CD4-positive, alpha-beta T cell treated with Interleukin-15 for 4 hours (primary cell): ENCODE results near the gene PRKCE.

Experiments used
- DNase-seq: peaks from one replicate; pipeline ENCODE4 v3.0.0-alpha.2; 2020; ENCODE audit warnings: low spot score

PRKCE gene

DNA sequence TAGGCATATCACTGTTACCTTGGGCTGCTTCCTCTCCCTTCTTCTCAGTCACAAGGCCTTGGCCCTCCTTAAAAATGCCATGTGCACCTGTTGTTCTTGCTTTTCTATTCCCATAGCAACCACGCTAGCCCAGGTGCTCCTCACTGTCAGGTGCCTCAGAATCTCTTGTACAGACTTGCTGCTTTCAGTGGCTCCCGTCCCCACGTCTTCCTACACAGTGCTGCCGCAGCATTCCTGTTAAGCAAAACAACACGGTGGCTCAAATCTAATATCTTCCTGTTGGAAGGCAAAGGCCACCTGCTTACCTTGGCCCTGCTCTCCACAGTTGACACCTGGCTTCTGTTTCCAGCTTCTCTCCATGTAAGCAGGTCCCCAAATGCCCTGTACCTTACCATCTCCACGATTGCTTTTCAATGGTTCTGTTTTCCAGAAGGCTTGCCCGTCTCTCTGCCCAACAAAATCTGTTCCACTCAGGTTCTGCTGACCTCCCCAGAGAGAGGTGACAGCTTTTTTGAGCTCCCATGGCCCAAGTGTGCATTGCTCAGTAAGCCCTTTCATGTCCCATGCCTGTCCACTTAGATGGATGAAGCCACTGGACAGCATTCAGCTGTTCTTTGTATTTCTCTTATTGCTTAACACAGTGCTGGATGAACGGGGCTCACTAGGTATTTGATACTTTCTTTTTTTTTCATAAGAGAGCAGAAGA lies 240.4 kb downstream of the PRKCE start:
- DNase-seq: no peak

DNA sequence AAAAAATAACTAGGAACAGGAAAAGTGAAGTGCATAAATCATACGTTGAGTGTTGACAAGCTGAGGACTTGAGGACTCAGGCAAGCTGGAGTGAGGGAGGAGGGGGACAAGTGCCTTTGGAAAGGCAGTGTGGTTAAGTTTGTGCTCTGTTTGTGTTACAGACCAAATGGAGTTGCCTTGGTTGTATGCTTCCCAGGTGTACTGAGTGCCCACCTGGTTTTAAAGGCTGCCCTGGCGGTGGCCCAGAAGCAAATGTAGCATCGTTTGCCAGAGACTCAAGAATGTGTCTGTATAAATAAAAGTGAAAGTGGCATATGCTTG lies 240.9 kb downstream of the PRKCE start:
- DNase-seq: no peak

DNA sequence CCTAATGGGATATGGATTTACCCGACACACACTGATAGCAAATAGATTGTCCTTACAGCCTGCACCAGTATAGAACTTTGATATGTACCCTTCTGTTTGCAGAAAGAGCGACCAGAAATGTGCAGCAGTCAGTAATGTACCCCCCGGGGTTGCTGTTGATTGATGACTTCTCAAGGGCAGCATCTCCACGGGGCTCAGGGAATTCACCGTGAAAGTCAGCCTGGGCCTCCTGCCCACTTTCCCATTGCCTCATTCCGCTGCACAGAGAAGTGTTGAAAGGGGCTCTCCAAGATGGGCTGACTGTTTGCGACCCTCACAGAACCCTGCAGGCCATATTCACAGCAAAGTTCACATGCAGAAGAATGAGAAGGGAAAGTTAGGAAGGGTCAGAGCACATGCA lies 241.3 kb downstream of the PRKCE start:
- DNase-seq: no peak

DNA sequence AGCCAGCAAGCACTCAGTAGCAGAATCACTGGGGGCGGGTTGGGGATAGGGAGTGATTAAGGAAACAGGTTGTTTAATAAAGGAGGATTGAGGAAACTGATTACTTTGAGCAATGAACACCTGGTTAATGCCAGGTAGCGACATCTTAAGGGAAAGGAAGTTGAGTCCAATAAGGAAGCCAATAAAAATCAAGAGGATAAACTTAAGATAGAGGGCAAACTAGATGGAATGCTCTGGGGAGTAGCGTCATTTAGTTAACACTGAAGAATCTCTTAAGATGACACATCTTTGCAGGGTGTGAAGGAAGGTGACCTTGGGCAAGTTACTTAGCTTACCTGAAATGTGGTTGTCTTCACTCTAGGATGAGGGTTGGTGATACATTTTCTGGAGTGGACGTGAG lies 242.7 kb downstream of the PRKCE start:
- DNase-seq: no peak

DNA sequence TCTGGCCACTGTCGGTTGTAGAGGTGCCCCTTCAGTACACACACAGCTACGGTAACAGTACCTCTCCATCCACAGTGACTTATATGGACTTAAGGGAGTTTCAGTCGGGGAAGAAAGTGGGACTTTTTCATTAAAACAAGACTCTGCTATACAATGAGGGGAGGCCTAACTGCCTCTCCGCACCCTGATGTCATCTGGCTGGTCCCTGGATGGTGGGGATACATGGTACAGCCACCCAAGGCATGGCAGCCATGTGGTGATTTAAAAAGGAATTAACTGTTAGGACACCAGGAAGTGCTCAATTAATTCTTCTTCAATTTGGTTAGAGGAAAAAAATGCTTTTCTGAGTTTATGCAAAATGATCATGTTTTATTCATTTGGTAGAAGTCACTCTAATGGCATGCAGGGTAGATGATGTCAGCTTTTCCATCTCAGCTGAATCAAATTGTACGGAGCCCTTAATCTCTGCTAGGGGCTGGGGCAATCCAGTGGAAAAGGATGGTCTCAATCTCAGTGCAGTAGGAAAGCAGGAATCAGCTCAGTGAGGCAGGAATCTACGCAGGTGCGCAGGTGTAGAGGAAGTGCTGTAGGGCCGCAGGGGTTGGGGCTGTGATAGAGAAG lies 243.9 kb downstream of the PRKCE start:
- DNase-seq: no peak

DNA sequence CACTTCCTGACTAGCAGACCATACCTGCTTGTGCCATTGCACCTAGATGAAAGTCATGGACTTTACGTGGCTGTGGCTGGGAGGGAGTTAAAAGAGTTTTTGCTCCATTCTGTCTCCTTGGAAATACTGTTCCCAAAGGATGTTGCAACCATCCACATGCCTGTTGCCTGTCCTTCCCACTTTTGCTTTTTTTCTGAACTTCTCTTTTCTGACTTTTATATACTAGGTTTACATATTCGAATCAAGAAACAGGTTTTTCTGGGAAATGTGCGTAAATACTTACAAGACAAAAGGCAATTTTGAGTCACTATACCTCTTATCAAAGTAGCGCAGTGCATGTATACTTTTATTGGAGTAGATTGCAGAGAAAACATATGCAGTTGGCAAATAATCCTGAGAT lies 244.8 kb downstream of the PRKCE start:
- no peak for DNase-seq

DNA sequence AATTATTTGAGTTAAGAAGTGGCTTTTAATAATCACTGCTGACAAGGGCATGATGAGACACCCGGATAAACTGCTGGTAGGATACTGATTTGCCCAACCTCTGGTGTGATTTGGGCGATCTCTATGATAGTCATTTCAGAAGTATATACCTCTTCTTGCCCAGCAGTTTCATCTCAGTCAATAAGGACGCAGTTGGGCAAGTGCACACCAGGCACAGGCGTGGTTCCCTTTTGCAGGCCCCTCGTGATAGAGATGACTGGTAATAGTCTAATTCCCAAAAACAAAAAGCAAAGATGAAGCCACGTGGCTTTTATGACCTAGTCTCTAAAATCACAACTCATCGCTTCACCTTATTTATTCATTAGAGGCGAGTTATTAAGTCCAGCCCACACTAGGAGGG lies 246.4 kb downstream of the PRKCE start:
- no peak for DNase-seq

DNA sequence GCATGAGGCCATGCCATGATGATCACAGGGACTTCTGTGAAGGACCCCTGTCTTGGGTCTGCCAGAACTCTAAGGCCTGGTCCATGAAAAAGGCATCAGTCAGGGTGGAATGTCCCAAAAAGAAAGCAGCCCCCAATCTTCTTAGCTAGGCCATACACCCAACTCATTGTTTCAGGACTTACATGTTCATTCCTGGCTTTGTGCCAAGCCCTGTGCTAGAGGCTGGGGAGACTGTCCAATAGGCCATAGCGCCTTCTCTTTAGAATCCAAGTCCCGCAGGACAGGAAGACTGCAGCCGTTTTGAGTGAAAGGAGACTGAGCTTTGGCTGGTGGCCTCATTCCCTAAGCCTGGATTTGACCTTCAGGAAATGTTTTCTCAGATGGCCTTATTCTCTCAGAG lies 247.3 kb downstream of the PRKCE start:
- no peak for DNase-seq

DNA sequence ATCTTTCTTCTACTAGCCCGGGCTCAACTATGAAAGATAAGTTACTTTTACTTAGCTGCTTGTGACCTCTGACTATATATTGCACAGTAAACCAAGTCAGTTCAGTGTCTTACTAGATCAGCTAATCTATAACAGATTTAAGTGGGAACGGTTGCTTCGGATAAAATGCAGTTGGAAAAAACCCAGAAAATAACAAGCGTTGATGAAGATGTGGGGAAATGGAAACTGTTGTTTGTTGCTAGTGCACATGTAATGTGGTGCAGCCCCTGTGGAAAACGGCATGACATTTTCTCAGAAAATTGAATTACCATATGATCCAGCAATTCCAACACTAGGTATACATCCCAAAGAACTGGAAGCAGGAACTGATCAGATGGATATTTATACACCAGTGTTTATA lies 248.5 kb downstream of the PRKCE start:
- no peak for DNase-seq

DNA sequence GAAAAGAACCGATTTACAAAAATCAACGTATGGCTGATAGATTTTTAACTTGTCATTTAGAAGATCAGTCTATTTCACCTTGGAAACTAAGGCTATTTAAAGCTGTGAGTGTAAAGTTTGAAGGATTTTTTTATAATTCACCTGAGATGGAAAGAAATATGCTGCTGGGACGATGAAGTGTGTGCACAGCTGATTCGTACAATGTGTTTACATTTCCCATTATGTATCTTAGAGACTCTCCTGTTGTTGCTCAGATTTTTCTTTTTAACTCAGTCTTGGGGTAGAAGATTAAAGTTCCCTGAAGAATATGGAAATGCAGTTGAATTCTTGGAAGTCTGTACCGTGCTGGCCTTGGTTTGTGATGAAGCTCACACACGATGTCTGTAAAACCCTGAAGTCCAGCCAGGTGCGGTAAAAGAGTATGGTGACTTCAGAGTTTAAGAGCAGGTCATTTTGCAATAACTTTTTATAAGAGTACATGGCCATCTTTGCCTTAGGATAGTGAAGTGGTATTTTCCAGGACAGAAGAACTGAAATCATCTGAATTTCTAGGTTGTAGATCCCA lies 250.1 kb downstream of the PRKCE start:
- no peak for DNase-seq

DNA sequence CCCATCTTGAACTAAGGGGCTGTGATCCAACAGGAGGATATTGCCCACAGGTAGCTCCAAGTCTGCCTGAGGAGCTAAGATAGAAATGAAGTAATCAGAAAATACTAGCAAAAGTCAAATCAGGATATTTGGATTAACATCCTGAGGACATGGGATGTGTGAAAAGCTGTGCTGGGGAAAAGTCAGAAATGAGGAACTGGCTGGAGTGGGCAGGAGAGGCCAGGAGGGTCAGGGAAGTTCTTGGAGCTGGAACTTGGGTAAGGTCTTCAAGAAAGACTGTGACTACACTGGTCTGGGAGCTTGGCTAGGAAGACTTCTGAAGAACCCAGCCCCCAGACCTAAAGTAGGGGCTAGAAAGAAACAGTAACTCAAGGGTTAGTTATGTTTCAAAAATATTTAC lies 250.9 kb downstream of the PRKCE start:
- no peak for DNase-seq

DNA sequence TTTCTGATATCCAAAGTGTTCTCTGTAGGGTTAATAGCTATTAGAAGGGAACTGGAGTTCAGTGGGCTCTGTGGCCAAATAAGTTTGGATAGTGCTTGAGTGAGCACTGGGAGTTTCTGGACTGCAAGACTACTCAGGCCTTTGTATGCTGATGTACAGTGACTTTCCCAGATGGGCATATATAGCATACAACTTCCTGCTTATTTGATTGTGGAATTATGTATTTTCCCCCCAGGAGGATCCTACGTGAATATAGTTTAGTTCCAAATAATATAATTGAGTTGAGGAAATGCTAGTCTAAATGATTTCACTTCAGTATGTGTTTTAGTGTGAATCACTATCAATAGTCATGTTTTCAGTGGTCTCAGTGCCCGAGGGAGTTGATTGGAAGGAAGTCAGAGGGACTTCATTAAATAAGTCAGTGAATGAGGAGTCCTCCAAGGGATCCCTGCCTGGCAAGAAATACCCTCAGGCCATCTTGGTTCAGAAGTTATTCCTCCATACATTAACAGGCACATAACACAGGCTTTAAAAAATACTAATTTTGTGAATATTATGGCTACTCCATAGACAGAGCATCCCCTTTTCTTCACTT lies 251.4 kb downstream of the PRKCE start:
- no peak for DNase-seq

DNA sequence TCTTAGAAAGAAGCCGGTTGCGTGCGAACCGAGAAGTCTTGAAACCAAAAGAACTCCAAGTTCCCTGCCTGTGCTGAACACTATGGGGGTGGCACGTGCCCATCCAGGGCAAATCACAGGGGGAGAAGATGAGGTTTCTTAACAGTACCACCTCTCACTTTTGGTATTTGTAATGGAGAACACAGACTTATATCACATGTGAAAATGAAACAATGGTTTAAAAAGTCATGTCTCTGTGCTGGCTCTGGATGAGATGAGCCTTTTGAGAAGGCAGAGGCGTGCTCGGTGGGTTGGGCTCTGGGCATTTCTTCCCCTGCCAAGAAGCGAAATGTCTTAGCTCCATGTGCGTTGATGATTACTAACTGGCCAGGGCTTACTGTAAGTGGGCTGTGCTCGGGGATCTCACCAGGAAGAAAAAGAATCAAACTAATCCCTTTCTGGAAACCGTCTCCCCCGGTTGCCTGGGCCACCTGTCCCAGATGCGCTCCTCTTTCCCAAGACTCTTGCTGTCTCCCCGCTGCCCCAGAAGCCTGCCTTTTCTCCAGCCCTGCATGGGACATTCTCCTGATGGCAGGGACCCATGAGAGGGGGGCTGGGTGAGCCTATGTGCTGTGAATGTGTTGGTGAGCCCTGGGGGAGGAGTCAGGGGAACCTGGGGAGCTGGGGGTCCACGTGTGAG lies 252.9 kb downstream of the PRKCE start:
- DNase-seq: no peak

DNA sequence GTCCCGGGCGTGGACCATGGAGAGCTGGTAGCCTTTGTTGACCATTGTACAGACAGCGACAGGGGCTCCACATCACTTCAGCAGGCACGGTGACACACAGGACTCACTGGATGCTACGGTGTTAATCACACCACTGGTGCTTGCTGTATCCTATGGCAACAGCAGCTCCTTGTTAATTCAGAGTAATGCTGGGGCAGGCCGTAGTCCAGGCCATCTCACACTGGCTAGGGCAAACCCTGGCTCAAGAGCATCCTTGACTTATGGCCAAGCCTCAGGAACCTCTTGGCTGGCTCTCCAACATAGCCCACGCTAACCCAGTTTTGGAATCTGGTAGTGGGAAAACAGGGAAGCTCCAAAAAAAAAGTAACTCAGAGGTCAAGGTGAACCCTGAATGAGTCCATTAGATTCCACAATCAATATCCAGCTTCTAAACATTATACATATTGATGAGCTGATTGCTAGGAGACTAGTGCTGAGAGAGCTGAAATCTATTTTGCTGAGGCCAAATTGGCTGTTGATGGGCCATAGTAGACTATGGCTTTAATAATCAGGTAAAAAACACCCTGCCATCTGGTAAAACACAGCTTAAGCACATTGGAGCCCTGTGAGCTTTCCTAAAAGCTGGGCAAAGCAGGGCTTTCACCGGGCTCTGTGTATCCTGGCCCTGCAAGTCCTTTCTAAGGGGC lies 253.6 kb downstream of the PRKCE start:
- no peak for DNase-seq

DNA sequence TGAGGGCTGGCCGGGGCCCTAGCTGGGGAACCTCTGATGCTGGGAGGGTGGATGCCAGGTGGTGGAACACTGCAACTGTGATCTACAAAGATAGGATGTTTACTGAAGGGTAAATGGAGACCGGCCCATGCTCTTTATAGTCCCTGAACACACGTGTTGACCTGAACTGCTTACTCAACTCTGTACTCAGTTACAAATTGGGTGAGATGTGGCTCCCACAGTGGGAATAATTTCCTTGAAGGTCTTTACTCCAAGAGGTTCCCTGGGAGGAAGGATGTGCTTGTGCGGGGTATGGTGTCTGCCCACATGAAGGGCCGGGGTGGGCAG lies 254.1 kb downstream of the PRKCE start:
- DNase-seq: no peak

DNA sequence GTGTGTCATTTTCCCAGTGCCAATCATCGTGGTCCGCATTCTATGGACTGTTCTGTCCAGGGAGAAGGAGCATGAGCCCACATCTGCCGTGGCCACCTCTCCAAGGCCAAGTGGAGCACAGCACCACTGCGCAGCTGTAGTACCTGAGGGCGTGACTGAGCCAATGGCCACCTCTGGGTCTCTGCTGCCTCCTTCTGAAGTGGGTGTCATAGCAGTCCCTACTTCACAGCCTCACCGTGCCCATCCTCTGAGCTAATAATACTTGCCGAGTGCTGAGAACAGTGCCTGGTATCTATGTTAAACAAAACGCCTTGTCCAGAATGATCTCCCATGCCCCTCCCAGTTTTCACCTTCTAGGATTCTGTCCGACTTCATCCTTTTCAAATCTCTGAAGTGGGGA lies 256.1 kb downstream of the PRKCE start:
- DNase-seq: no peak

DNA sequence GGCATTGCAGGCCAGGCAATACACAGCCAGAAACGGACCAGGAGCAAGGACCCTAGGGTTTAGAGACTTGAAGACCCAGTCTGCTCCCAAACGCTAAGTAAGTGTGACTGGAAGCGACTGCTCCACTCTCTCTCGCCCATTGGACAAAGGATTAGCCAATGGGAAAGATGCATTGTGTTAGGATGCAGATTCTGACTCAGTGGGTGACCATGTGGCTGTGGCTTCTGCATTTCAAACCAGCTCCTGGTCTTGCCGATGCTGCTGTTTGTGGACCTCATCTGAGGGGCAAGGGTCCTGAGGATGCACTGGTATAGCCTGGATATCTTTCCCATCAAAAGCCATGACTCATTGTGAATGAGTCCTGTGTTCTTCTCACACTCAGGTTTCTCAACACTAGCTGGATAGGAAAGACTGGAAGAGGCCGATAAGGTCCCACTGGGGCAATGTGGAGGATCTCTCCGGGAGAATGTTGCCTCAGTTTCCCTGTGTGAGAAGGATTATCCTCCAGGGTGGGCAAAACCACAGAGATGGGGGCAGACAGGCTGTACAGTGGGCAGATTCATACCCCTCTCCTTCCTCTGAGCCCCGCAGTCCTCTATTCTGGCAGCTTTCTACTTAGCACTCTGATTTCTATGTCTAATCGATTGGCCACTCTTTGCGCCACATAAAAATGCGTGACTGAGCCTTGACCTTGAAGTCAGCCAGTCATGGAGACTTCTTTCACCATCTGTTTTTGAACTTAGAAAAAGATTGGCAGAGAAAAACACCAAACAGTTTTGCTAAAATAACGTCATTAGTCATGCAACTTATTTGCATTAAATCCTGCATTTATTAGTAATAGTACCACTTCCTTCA lies 257.1 kb downstream of the PRKCE start:
- DNase-seq: no peak

DNA sequence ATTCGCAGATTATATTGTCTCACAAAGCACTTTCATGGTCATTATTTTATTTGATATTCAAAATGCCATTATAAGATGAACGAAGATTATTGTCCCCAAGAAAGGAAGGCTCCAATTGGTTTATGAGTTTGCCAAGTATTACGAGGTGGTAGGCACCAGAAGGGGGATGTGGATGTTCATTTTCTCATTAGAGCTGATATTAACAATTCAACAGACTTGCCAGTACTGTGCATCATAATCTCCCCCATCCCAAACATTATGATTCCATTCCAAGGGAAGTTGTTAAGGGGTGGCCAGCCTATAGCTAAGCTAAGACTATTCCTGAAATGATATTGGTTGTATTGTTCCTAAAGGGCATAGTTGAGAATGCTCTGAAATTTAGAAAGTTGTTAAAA lies 257.7 kb downstream of the PRKCE start:
- no peak for DNase-seq

DNA sequence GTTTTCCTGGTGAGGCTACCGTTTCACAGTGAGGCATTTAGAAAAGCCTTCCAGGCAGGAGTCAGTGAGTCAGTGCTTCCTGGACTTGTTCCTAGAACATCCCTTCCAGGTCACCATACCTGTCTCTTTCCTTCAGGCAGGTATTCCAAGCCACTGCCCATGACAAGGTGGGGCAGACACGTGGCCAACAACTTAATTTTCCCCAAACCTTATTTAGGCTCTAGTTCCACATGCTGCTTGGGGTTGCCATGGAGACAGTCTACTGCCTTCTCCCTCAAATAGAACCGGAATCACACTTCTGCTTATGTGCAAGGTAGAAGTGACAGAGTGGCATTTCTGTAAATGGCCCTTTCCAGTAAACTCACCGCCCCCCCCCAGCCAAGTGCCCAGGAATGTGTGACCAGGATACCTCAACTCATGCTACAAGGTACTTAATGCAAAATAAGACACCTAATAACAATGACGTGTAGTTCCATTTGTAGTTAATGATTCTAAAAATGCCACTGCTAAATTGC lies 258.3 kb downstream of the PRKCE start:
- no peak for DNase-seq

DNA sequence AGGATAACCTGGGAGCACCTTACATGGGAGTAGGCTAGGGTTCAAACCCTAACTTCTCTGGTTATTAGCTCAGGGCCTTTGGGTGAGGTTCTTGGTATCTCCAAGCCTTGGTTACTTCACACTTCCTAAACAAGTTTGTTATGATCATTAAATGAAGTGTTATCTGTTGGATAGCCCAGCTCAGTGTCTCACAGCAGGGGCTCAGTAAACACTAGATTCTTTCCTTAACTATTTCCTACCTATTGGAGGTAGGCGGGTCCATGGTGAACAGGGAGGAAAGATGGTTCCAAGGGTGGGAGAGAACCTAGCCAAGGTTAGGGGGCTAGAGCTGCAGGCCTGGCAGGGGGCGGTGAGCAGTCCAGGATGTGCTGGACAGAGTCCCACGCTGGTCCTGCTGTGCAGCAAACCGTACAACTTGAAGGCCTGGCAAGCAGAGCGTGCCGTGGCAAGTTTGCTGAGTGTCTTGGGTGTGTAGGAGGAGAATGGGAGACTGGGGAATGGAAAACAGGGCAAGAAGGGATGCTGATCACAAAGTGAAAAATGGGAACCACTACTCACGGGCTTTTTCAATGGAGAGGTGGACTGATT lies 259.1 kb downstream of the PRKCE start:
- no peak for DNase-seq

DNA sequence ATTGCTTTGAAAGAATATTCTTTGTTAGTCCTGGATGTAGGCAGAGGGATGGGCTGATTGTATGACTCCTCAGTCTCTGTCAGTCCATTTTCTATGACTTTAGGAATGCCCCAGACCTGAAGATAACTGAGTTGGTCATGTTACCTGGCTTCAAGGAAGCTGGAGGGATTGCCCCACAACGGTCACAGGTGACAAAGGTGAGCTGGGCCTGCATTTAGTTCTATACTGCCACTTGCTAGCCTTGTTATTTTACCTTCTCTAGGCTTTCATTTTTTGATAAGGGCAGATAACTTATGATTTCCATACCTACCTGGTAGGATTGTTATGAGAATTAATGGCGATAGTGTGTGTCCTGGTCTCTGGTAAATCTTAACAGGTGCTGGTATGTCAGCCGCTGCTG lies 260.1 kb downstream of the PRKCE start:
- no peak for DNase-seq
